Neuron (in vitro differentiated cells): ENCODE data around the gene CYTH3.

ENCODE experiments used
- H2AFZ ChIP-seq: one replicate; pipeline ENCODE4 v1.6.1; 2013; ENCODE audit warnings: low read depth, mild to moderate bottlenecking, inconsistent platforms, low read length, moderate library complexity
- H3K27me3 ChIP-seq: one replicate; pipeline ENCODE4 v1.6.1; 2013; ENCODE audit warnings: low read length; ENCODE audit not compliant: insufficient read depth
- H3K36me3 ChIP-seq: one replicate; pipeline ENCODE4 v1.6.1; 2013; ENCODE audit warnings: low read length; ENCODE audit not compliant: insufficient read depth
- H3K4me1 ChIP-seq: one replicate; pipeline ENCODE4 v1.6.1; 2013; ENCODE audit warnings: low read length; ENCODE audit not compliant: insufficient read depth
- H3K4me3 ChIP-seq: 2 replicates; pipeline ENCODE4 v1.5.1; 2013; ENCODE audit warnings: mild to moderate bottlenecking, low read length, moderate library complexity
- H3K9me3 ChIP-seq: one replicate; pipeline ENCODE4 v1.6.1; 2013; ENCODE audit warnings: low read length

Gene CYTH3

DNA sequence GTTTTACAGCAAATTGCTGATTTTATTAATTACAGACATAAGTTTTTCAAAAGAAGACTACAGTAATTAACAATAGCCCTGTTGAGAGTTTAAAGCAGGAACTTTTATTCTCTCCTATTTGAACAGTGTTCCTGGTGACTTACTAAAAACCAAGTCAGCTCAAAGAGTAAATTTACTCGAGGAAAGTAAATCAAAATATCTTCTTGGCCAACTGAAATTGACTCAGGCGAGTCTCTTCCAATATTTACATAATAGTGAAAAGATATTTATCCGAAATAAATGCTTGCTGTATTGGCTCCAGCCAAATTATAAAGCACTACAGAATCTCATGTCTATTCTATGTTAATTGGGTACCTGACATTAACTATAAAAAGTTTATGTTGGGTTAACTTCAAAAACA is 13.2 kb downstream of the CYTH3 start:
- H3K36me3 ChIP-seq = no peaks in the 10 kb centered on the region
- H3K9me3 ChIP-seq = no peaks in the 10 kb centered on the region
- no peaks in the 10 kb centered on the region for H3K4me1 ChIP-seq
- H3K4me3 ChIP-seq = no peak overlapping the region
- H2AFZ ChIP-seq = no peak overlapping the region
- H3K27me3 ChIP-seq = no peaks in the 10 kb centered on the region

DNA sequence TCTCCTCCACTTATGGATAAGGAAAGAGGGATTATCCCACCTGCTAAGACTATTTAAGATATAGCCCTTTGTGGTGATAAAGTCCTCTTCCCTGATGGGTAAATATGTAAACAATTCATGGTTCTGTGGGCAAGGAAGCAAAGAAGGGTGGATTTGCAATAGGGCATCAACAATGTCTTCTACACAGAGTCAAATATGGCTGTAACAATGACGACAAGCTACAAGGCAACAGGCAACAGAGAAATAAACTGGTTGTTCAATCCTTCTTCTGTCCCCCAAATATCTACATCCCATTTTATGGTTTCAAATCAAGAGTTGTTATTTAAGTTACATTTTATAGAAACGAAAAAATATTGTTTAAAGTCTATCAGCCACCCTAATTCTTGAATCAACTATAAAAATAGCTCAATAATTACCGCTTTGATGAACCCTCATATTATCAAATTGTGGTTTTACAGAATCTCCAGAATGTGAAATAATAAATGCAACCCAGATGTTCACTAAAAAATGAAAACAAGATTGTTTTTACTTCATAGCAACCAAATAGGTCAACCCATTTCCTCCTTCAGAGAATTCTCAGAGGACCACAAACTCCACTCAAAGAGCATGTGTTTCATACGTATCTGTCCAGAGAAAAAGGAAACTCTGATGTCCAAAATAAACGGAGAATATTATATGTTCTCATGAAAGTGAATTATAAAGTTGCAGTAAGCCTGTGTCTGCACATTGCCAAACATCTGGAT is 13.8 kb downstream of the CYTH3 start:
- Histone ChIP-seq H3K9me3 (no peaks in the 10 kb centered on the region), H3K4me3 (no peak overlapping the region), H2AFZ (no peak overlapping the region), H3K36me3 (no peaks in the 10 kb centered on the region), H3K27me3 (no peaks in the 10 kb centered on the region), H3K4me1 (no peaks in the 10 kb centered on the region)

DNA sequence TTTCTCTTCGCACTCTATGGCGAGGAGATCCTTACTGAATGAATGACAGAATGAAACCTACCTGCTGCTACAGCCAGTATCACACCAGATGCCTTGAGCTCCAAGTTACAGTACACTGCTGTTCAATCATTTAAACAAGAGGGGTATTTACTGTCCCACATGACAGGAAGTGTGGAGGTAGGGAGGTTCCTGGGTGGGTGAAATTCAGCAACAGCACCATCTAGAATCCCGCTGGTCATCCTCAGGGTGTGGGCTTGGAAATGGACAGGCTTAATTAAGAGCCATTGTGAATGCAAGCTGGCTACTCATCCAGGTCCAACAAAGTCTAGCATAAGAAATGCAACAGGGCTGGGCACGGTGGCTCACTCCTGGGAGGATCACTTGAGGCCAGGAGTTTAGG is 14.7 kb downstream of the CYTH3 start:
- Histone ChIP-seq H2AFZ (no peak overlapping the region), H3K4me3 (no peak overlapping the region), H3K4me1 (peaks cover 5% of the 10 kb centered on the region), H3K9me3 (no peaks in the 10 kb centered on the region), H3K27me3 (no peaks in the 10 kb centered on the region), H3K36me3 (no peaks in the 10 kb centered on the region)

DNA sequence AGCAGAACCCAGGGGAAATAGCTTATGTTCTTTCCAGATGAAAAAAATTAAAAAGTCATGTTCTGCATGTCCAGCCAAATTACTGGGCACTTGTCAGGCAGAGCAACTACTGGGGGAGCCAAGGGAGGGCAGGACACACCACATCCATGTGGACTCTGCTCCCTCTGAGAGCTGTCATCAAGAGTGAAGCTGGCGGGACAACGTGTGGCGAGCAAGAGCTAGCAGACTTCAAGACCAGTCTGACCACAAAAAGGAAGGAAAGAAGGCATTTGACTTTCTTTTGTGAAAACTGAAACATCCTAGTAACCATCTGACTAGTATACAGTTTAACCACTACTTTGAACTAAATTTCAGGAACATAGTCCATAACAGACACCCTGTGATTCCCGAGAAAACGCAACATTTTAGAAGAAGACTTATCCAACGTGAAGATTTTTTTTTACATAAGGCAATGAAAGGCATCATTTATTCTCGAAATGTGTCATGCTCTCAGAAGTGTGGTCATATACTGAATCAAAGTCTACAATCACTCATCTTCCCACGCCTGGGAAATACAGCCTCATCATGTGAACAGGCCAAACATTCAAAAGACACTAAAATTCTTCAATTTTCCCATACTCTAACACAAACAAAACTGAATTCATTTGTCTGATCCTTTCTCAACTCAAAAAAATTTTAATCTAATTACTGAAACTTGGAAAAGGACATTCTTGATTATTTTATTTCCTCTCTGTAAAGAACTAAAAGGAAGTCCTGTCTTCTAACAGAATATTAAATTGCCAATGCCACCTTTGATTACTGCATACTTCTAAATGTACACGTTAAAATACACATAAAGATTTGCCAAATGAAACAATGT is 15.5 kb downstream of the CYTH3 start:
- H3K4me3 ChIP-seq = no peak overlapping the region
- no peaks in the 10 kb centered on the region for H3K9me3 ChIP-seq
- H3K4me1 ChIP-seq = peaks cover 13% of the 10 kb centered on the region

DNA sequence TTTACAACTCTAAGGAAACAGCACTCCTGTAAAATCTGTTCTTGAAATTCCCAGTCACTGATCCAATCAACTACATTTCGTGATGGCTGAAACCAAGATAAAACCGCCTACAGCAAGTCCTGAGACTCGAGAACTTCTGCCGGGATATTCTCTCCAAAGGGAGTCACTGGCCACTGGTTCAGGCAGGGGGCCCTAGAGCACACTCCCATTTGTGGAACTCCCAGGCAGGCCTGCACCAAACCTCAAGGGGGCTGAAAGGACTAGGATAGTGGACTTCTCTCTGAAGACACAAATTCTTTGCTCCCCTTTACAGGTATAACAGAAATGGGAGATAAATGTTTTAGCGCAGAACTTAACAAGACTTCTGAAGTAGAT is 16.3 kb downstream of the CYTH3 start:
- Histone ChIP-seq H3K36me3 (no peaks in the 10 kb centered on the region), H3K9me3 (no peaks in the 10 kb centered on the region), H3K4me1 (peaks cover 17% of the 10 kb centered on the region), H2AFZ (no peak overlapping the region), H3K27me3 (no peaks in the 10 kb centered on the region), H3K4me3 (no peak overlapping the region)

More for the DNA sequence above, 15.5 kb downstream of the CYTH3 start:
- H3K36me3 ChIP-seq = no peaks in the 10 kb centered on the region
- H2AFZ ChIP-seq = no peak overlapping the region
- H3K27me3 ChIP-seq = no peaks in the 10 kb centered on the region

DNA sequence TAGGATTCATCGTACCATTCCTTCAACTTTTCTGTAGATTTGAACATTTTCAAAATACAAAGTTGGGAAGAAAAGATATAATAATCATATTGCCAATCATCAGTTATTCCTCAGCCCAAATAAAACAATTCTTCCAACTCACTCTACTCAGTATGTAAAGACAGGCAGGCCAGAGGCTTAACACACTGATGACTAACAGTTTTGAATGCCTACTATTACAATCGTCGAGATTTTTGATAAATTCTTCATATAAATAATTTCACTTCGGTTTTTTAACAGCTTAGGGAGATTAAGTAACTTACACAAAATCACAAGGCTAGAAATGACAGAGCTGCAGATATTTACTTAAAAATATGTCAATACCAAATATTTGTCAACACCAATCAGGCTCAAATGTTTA is 17.6 kb downstream of the CYTH3 start:
- Histone ChIP-seq H3K4me1 (peaks cover 17% of the 10 kb centered on the region), H2AFZ (no peak overlapping the region), H3K36me3 (no peaks in the 10 kb centered on the region), H3K9me3 (no peaks in the 10 kb centered on the region), H3K4me3 (no peak overlapping the region), H3K27me3 (no peaks in the 10 kb centered on the region)

DNA sequence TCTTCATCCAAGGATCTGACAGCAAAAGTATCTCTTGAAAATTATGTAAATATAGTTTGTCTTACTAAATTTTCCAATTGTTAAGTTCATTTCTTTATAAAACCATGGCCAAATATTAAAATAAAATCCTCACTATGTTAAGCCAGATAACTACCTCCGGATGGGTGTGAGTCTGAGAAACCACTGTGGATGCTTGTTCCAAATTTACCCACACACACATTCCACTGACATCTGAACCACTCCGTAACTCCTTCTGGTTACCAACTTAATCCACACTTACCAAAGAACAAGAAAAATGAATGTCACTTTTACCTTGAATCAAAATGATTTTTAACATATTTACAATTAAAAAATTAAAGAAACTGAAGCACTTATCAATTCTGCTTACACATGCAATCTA is 19.7 kb downstream of the CYTH3 start:
- H2AFZ ChIP-seq = no peak overlapping the region
- H3K4me3 ChIP-seq = no peak overlapping the region
- H3K27me3 ChIP-seq = no peaks in the 10 kb centered on the region
- H3K9me3 ChIP-seq = no peaks in the 10 kb centered on the region
- H3K36me3 ChIP-seq = no peaks in the 10 kb centered on the region
- H3K4me1 ChIP-seq = peaks cover 17% of the 10 kb centered on the region

DNA sequence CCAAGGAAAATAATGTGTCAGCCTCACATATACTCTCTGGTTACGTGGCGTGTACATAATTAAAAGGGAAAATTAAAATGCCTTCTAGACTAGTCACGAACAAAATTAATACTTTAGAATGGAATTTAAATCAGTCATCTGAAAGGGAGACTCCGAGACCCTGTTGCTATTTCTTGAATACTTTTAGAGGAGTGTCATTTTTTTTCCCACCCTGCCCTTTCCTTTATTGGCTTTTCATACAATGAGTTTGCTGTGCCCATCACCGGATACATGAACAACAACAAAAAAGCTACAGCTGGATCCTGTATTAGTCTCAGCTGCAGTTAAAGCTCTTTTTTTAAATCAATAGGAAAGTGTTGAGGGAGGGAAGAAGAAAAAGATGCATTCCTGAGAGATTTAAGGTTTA is 20.1 kb downstream of the CYTH3 start:
- H3K36me3 ChIP-seq = no peaks in the 10 kb centered on the region
- no peaks in the 10 kb centered on the region for H3K27me3 ChIP-seq
- peaks cover 17% of the 10 kb centered on the region for H3K4me1 ChIP-seq
- H3K4me3 ChIP-seq = no peak overlapping the region
- no peak overlapping the region for H2AFZ ChIP-seq
- H3K9me3 ChIP-seq = no peaks in the 10 kb centered on the region

DNA sequence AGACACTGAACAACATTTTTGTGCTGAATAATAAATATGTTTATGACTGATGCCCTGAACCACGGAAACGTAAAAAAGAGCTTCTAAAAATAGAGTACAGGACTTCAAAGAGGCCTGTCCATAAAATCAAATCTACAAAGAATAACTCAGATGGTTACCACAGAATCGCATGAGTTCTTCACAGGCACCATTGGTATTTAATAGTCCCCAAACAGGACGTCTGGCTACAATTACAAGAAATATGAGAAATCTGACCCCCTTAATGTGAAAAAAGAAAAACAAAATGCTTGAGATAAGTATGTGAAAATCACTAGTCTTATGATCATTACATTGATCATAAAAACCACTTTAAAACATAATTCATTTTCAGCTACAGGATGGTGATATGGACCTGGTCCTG is 20.8 kb downstream of the CYTH3 start:
- Histone ChIP-seq H3K4me3 (no peak overlapping the region), H3K9me3 (no peaks in the 10 kb centered on the region), H3K36me3 (no peaks in the 10 kb centered on the region), H2AFZ (no peak overlapping the region), H3K27me3 (no peaks in the 10 kb centered on the region), H3K4me1 (peaks cover 17% of the 10 kb centered on the region)

DNA sequence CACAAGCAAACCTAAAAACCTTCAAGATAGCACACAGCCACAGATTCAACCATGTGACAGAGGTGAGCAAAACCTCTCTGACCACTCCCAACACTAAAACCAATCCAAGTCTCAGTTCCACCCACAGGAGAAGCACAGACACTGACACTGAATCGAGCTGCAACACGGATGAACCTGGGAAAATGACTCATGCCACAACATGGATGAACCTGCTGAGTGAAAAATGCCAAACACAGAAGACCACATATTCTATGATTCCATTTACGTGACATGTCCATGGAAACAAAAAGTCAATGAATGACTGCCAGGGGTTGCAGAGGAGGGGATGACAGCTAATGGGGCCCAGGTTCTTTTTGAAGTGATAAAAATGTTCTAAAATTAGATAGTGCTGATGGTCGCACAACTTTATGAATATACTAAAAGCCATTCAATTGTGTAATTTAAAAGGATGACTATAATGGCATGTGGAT is 22.0 kb downstream of the CYTH3 start:
- H3K4me1 ChIP-seq = peaks cover 17% of the 10 kb centered on the region
- H3K36me3 ChIP-seq = no peaks in the 10 kb centered on the region

DNA sequence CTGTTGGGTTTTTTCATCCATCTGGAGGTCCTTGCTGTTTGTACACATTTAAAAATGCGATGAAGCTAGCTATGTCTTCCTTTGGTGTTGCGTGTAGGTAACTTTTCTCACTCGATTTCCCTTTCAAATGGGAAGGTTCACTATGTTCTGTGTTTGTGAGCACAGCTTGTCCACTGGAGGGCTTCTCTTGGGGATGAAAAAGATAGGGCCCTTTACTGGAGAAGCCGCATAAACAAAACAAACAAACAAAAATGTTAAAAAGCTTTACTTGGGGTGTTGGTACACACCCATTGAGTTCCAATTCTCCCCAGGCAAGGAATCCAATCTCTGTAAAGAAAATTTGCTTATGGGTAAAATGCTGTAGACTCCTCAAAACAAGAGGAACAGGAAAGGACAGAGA is 23.4 kb downstream of the CYTH3 start:
- Histone ChIP-seq H2AFZ (no peak overlapping the region), H3K9me3 (no peaks in the 10 kb centered on the region), H3K4me3 (no peak overlapping the region), H3K4me1 (peaks cover 17% of the 10 kb centered on the region), H3K27me3 (no peaks in the 10 kb centered on the region), H3K36me3 (no peaks in the 10 kb centered on the region)

More for the DNA sequence above, 22.0 kb downstream of the CYTH3 start:
- no peaks in the 10 kb centered on the region for H3K27me3 ChIP-seq
- H3K4me3 ChIP-seq = no peak overlapping the region
- H2AFZ ChIP-seq = no peak overlapping the region
- no peaks in the 10 kb centered on the region for H3K9me3 ChIP-seq

DNA sequence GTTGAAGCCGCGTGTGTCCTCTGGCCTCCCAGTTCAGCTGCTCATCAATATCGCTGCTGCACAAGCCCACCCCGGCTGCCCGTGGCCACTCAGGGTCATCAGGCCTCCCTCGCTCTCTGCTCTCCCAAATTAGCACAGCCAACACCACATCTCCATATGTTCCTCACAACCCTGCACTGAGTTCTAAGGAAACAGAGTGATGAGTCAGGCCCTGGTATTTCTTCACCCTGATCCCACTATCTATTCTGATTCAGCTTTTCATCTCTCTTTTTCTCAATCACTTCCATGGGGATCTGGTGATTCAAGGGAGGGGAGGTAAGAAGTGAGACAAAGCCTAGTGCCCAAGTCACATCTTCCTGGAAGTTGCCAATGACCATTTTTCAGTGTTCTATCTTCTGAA is 23.8 kb downstream of the CYTH3 start:
- no peak overlapping the region for H2AFZ ChIP-seq
- no peaks in the 10 kb centered on the region for H3K9me3 ChIP-seq
- no peak overlapping the region for H3K4me3 ChIP-seq
- H3K4me1 ChIP-seq = peaks cover 17% of the 10 kb centered on the region
- H3K27me3 ChIP-seq = no peaks in the 10 kb centered on the region
- H3K36me3 ChIP-seq = no peaks in the 10 kb centered on the region

DNA sequence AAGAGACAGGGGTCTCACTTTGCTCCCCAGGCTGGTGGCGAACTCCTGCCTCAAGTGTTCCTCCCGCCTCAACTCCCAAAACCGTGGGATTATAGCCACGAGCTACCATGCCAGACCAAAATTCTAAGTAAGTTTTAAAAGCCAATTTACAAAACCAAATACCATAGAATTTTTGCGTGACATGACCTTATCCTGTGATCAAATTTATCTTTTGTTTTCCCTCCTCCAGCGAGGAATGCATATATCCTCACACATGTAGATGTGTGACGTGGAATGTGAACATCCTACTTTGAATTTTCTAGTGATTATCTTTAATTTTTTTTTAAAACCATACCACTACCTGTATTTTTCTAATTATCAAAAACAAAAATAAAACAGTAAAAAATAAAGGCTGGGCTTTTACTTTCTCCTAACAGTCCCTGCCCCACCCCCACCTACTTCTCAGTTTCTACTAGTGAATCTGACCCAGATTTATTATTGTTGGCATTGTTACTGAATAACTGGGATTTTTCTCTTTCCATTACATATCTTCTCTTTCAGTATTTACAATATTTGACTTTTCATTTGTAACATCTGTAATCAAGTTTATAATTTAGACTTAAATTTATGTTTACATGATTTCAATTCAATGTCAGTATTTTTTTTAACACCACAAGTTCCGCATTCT is 26.0 kb downstream of the CYTH3 start:
- Histone ChIP-seq H3K4me3 (no peak overlapping the region), H2AFZ (no peak overlapping the region), H3K9me3 (no peaks in the 10 kb centered on the region), H3K36me3 (no peaks in the 10 kb centered on the region), H3K4me1 (no peaks in the 10 kb centered on the region), H3K27me3 (no peaks in the 10 kb centered on the region)
